Kasumi-1 (cell line): ENCODE measurements around the gene GLRX2.
"Not testable (repeated sequence)": the region's sequence is repeated elsewhere in the genome, so short reads cannot be mapped to it uniquely, and the experiment has no call there.

Experiments
- DNase-seq, 2 experiments: peaks; one replicate each; lab custom pipeline; 2025; lab: John Stamatoyannopoulos, UW

GLRX2 gene

GRCh38 chr1:193062698-193063463 lies 42.3 kb downstream of the GLRX2 start:
- DNase-seq, result no peak

GRCh38 chr1:193060938-193061337 lies 44.3 kb downstream of the GLRX2 start:
- DNase-seq, result peak; percentile 58 to 74

- DNase-seq, result peak in 1 of 2 experiments; percentile 11
Observed at GRCh38 chr1:193060406-193060805, 44.8 kb downstream of the GLRX2 start.

GRCh38 chr1:193060115-193060403 lies 45.2 kb downstream of the GLRX2 start:
- DNase-seq, result peak in 1 of 2 experiments; percentile 74

GRCh38 chr1:193059282-193060114 lies 45.7 kb downstream of the GLRX2 start, which contains the start of the genes RO60 and UCHL5:
Gene RO60 (plus strand): TSS chr1:193059612. CDS start chr1:193069055, 9,443 bp downstream.
Gene UCHL5 (minus strand): TSS chr1:193059360. CDS start chr1:193059260, 100 bp downstream.
- DNase-seq, result peak; percentile 99

- peak; percentile 68 to 72 for DNase-seq
Observed at GRCh38 chr1:193058529-193059281, 46.5 kb downstream of the GLRX2 start.

GRCh38 chr1:193054169-193054675 lies 51.0 kb downstream of the GLRX2 start:
- no peak for DNase-seq

GRCh38 chr1:193048913-193049312 lies 56.3 kb downstream of the GLRX2 start:
- not testable (repeated sequence) for DNase-seq
